ENCODE results near the gene KANSL3.
A peak's percentile ranks its signal among the peaks of the same experiment; 100 is the strongest.
"Not testable (repeated sequence)": the region's sequence is repeated elsewhere in the genome, so short reads cannot be mapped to it uniquely, and the experiment has no call there.

The KANSL3 gene

GRCh38 chr2:96638144-96639121, at the start of gene KANSL3:
Gene KANSL3 (minus strand): TSS chr2:96638312. CDS start chr2:96637135, 1,177 bp downstream.
- H3K36me3 Mint-ChIP-seq = peaks cover 4 to 11% of the 10 kb centered on the region in 2 donors
- peaks cover 0 to 10% of the 10 kb centered on the region in 2 donors for H3K27me3 Mint-ChIP-seq
- H3K4me3 Mint-ChIP-seq = peak within 1 kb of the TSS; percentile 94 to 98
- peaks cover 17 to 30% of the 10 kb centered on the region in 2 donors for H3K4me1 Mint-ChIP-seq
- DNase-seq = peak; percentile 90
- ATAC-seq (replicated peaks) = peak; percentile 78 to 82
- peak within 1 kb of the TSS; percentile 97 for H3K27ac Mint-ChIP-seq
- no peaks in the 10 kb centered on the region for H3K9me3 Mint-ChIP-seq

DNA sequence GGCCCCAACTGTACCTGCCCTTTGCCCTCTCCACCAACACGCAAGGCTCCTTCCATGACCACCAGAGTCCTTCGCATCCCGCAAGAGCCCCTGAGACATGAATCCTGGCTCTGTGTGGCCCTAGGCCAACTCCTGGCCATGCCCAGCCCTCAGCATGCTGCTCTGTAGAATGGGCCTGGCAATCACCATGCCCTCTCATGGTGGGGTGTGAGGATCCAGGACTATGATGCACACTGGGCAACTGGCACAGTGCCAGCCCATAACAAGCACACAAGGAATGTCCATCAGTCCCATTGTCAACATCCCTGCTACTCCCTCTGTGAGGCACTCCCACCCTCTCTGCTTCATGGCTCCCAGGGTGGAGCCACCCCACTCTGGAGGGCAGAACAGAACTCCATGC, 49.2 kb upstream of the KANSL3 start:
- Mint-ChIP-seq H3K4me1 (no peaks in the 10 kb centered on the region), H3K4me3 (no peak overlapping the region), H3K36me3 (no peaks in the 10 kb centered on the region), H3K27me3 (peaks cover 12 to 22% of the 10 kb centered on the region in 2 donors), H3K27ac (no peak overlapping the region), H3K9me3 (no peaks in the 10 kb centered on the region)
- DNase-seq (no peak), ATAC-seq (replicated peaks) (no peak)

- DNase-seq = no peak
- H3K27me3 Mint-ChIP-seq = peaks cover 12 to 22% of the 10 kb centered on the region in 2 donors
- ATAC-seq (replicated peaks) = no peak
- H3K4me3 Mint-ChIP-seq = no peak overlapping the region
- H3K4me1 Mint-ChIP-seq = no peaks in the 10 kb centered on the region
- H3K9me3 Mint-ChIP-seq = no peaks in the 10 kb centered on the region
- no peaks in the 10 kb centered on the region for H3K36me3 Mint-ChIP-seq
- no peak overlapping the region for H3K27ac Mint-ChIP-seq
Observed at GRCh38 chr2:96685577-96686459, 47.7 kb upstream of the KANSL3 start.

GRCh38 chr2:96684883-96685576, 46.9 kb upstream of the KANSL3 start:
- Mint-ChIP-seq H3K4me3 (no peak overlapping the region), H3K27ac (no peak overlapping the region), H3K27me3 (peaks cover 12 to 22% of the 10 kb centered on the region in 2 donors), H3K4me1 (no peaks in the 10 kb centered on the region), H3K36me3 (no peaks in the 10 kb centered on the region), H3K9me3 (no peaks in the 10 kb centered on the region)
- no peak for ATAC-seq (replicated peaks)
- no peak for DNase-seq

- H3K36me3 Mint-ChIP-seq = no peaks in the 10 kb centered on the region
- H3K27me3 Mint-ChIP-seq = peaks cover 12 to 27% of the 10 kb centered on the region in 2 donors
- no peak for ATAC-seq (replicated peaks)
- no peaks in the 10 kb centered on the region for H3K4me1 Mint-ChIP-seq
- H3K4me3 Mint-ChIP-seq = no peak overlapping the region
- DNase-seq = no peak
- no peak overlapping the region for H3K27ac Mint-ChIP-seq
- H3K9me3 Mint-ChIP-seq = no peaks in the 10 kb centered on the region
Observed at GRCh38 chr2:96683972-96684820, 46.1 kb upstream of the KANSL3 start.

- Mint-ChIP-seq H3K4me1 (no peaks in the 10 kb centered on the region), H3K27me3 (peaks cover 12 to 27% of the 10 kb centered on the region in 2 donors), H3K4me3 (no peak overlapping the region), H3K36me3 (no peaks in the 10 kb centered on the region), H3K9me3 (no peaks in the 10 kb centered on the region), H3K27ac (no peak overlapping the region)
- ATAC-seq (replicated peaks) (no peak), DNase-seq (no peak)
Observed at GRCh38 chr2:96683307-96683706, 45.2 kb upstream of the KANSL3 start.

DNA sequence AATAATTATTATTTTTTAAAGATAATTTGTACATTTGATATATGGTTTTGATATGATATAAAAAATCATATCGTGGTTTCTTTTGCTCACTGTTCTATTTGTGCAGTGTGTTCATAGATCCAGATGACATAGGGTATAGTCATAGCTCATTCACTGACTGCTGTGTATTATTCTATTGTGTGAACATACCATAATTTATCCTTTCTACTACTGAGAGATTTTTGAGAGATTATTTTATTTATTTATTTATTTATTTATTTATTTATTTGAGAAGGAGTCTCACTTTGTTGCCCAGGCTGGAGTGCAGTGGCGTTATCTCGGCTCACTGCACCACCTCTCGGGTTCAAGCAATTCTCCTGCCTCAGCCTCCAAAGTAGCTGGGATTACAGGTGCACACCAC, 43.4 kb upstream of the KANSL3 start:
- H3K27ac Mint-ChIP-seq = no peak overlapping the region
- no peaks in the 10 kb centered on the region for H3K9me3 Mint-ChIP-seq
- H3K4me3 Mint-ChIP-seq = no peak overlapping the region
- peaks cover 5 to 27% of the 10 kb centered on the region in 2 donors for H3K27me3 Mint-ChIP-seq
- ATAC-seq (replicated peaks) (no peak), DNase-seq (no peak)
- no peaks in the 10 kb centered on the region for H3K4me1 Mint-ChIP-seq
- H3K36me3 Mint-ChIP-seq = no peaks in the 10 kb centered on the region

DNA sequence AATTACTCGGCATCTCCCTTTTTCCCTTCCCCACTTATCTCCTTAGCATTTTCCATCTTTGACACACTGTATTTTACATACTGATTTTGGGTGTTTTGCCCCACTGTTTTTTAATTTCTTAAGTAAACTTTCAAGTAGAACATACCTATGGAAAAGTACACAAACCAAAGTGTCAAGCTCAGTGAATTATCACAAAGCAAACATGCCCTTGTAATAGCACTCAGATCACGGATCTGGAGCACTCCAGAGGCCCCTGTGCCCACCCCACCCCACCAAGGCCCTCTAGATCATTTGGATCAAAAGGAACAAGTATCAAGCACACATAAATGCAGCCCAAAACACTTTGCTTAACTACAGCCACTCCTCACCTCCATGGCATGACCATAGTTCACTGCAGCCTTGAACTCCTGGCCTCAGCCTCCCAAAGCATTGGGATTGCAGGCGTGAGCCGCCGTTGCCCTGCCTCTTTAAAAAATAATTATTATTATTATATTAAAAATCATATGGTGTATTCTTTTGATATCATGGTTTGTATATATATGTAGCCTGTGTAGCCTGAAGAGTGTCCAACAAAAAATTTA, 42.5 kb upstream of the KANSL3 start:
- ATAC-seq (replicated peaks) (no peak), DNase-seq (no peak)
- Mint-ChIP-seq H3K4me3 (no peak overlapping the region), H3K4me1 (no peaks in the 10 kb centered on the region), H3K27ac (no peak overlapping the region), H3K9me3 (no peaks in the 10 kb centered on the region), H3K36me3 (no peaks in the 10 kb centered on the region), H3K27me3 (peaks cover 5 to 20% of the 10 kb centered on the region in 2 donors)

DNA sequence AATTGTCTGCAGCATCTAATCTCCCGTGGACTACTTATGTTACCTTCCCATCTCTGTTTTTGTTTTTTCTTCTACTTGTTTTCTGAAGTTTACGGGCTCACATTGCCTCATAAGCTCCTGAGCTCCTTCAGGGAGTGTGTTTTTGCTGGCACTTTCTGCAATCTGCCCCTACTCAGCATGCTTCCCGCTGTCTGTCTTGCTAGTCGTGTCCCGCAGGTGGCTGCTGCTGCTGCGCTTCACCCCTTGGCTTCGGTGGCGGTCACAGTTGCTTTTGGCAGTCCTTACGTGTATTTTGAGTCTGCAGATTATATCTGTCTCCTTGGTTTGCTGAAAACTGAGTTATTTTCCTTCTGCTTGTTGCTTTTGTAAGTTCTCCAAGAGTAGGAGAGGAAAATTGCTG, 41.7 kb upstream of the KANSL3 start:
- H3K36me3 Mint-ChIP-seq = no peaks in the 10 kb centered on the region
- H3K27ac Mint-ChIP-seq = no peak overlapping the region
- no peaks in the 10 kb centered on the region for H3K4me1 Mint-ChIP-seq
- no peak for DNase-seq
- no peak overlapping the region for H3K4me3 Mint-ChIP-seq
- no peaks in the 10 kb centered on the region for H3K9me3 Mint-ChIP-seq
- ATAC-seq (replicated peaks) = no peak
- peaks cover 5 to 16% of the 10 kb centered on the region in 2 donors for H3K27me3 Mint-ChIP-seq

GRCh38 chr2:96669539-96670215, 31.6 kb upstream of the KANSL3 start:
- no peaks in the 10 kb centered on the region for H3K4me1 Mint-ChIP-seq
- H3K9me3 Mint-ChIP-seq = no peaks in the 10 kb centered on the region
- no peaks in the 10 kb centered on the region for H3K36me3 Mint-ChIP-seq
- peaks cover 0 to 5% of the 10 kb centered on the region in 2 donors for H3K27me3 Mint-ChIP-seq
- ATAC-seq (replicated peaks) = no peak
- no peak overlapping the region for H3K4me3 Mint-ChIP-seq
- H3K27ac Mint-ChIP-seq = no peak overlapping the region
- DNase-seq = no peak

GRCh38 chr2:96668771-96669170, 30.7 kb upstream of the KANSL3 start:
- no peak overlapping the region for H3K4me3 Mint-ChIP-seq
- H3K36me3 Mint-ChIP-seq = no peaks in the 10 kb centered on the region
- H3K27me3 Mint-ChIP-seq = peaks cover 0 to 7% of the 10 kb centered on the region in 2 donors
- H3K4me1 Mint-ChIP-seq = no peaks in the 10 kb centered on the region
- DNase-seq (no peak), ATAC-seq (replicated peaks) (no peak)
- H3K27ac Mint-ChIP-seq = no peak overlapping the region
- H3K9me3 Mint-ChIP-seq = no peaks in the 10 kb centered on the region

GRCh38 chr2:96665717-96666116, 27.6 kb upstream of the KANSL3 start:
- not testable (repeated sequence) for H3K27ac Mint-ChIP-seq; H3K4me1 Mint-ChIP-seq; H3K36me3 Mint-ChIP-seq; ATAC-seq (replicated peaks); H3K4me3 Mint-ChIP-seq; DNase-seq; H3K9me3 Mint-ChIP-seq
- H3K27me3 Mint-ChIP-seq = peaks cover 5 to 11% of the 10 kb centered on the region in 2 donors

All from stimulated activated naive B cell treated with anti-CD40 and anti-IgM and Interleukin-4, amounts not matched to agents 10 μg/mL and 1 μg/mL and 100 μg/mL, for 72 hours (primary cell).